Activated CD4-positive, alpha-beta T cell treated with anti-CD3 and anti-CD28 coated beads, Interleukin-2, amount 50 U/mL, for 1 hour (primary cell): ENCODE results near the gene SCAMP4.

Experiments
- DNase-seq: peaks from one replicate; pipeline ENCODE4 v3.0.0-alpha.2; 2020

Gene SCAMP4

DNA sequence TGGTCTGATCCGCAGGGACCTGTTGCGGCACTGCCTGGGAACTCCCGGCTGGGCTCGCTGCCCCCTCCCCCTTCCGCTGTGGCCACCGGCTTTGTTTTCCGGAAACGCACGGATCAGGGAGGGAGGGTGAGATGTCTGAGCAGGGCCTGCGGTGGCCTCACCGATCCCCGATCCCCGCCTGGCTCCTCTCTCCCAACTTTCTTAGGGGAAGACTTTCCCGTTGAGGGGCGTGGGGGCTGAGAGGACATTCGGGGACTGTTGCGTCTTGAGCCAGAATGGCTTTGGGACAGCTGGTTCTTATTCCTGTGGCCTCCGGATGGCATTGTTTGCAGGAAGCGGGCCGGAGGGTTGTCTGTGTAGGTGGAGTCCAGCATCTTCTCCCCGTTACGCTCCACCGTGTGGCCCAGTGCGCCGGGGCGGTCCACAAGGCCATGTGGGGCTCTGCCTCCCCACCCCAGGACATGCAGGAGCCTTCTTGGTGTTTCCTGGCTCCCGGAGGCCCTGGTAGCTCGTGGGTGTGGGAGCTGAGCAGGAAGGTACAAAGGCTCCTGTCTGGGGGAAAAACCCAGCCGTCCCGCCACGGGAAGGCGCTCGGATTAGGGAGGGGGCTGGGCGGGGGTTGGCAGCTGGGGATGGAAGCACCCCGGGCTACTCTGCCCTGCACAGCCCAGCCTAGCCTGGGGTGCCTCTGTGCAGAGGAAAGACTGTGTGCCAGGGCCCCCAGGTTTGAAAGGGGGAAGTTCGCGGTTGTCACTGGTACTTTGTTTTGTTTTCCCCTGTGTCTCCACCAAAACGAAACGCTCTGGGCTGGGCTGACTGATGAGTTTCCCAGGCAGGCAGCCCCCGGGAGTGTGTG lies 37.1 kb downstream of the SCAMP4 start:
- DNase-seq, result peak; percentile 77

DNA sequence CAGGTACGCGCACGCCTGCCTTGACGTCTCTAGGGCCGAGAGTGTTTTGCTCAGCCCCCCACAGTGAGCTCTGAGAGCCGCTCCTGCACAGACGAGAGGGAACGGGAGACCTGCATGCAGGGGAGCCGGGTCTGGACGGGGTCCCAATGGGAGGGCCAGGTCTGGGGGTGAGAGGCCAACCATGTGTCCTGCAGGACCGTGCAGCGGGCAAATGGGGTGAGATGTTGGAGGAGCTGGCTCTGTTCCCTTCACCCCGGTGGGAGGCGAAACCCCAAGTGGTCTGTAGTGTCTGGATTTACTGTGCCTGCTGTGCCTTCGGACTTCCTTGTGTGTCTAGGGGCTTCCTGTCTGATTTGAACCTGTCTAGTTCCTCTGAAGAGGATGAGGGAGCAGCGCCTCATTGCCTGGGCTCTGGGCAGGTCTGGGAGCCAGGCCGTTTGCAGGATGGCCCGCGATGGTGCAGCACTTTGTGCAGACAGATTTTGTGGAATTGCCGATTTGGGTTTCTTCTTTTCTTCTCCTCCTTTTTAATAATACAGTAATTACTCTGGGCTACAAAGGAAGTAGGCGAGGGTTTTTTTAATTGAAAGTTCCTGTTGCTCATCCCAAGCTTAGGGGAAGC lies 37.8 kb downstream of the SCAMP4 start:
- DNase-seq, result no peak

DNA sequence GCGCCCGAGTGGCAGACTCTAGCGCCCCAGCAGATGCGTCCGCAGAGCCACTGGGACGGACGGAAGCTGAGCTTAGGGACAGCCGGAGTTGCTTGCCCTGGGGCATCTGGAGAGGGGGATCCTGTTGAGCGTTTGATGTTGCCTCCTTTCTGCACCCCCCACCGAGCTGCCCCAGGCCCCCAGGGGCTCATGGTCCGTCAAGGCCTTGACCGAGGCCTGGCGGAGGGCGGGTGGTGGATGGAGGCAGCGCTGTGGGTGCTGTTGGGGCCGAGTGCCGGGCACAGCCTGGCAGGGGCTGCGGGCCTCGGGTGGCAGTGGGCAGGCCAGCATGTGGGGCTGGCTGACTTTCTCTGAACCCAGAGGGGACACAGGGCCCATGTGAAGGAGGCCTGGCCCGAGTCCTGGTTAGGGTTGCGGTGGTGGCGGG lies 38.5 kb downstream of the SCAMP4 start:
- DNase-seq, result no peak

DNA sequence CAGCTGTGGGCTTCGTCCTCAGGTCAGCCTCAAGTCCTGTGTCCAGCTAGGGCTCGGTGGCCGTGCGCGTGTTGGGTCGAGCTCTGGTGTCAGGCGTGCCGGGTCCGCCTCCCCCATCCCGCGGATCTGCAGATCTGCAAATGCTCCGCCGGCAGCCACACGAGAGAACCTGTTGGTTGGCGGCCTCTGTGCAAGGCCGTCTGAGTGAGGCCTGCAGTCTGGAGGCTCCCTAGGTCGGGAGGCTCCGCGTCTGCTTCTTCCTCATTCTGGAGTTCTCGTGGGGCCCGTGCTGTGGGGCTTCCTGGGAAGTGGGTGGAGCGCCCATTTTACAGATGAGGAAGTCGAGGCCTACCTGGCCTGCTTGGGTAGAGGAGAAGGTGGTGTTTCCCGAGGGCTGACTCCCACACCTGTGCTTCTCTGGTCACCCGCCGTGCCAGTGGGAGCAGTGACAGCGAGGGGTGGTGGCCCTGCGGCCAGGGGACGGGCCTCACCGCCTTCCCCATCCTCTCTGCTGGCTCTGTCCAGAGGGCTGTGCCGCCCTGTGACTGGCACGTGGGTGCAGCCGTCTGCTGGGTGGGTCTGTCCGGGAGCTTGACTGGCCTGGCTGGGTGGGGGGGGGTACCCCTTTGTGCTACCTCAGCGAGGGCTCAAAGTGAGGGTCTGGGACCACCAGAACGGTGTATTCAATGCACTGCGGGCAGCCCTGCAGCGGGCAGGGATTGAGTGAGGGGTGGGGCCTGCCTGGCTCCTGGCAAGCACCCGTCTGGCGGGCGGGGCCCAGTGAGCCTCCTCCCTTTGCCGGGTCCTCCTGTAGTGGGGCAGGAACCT lies 39.1 kb downstream of the SCAMP4 start:
- no peak for DNase-seq

DNA sequence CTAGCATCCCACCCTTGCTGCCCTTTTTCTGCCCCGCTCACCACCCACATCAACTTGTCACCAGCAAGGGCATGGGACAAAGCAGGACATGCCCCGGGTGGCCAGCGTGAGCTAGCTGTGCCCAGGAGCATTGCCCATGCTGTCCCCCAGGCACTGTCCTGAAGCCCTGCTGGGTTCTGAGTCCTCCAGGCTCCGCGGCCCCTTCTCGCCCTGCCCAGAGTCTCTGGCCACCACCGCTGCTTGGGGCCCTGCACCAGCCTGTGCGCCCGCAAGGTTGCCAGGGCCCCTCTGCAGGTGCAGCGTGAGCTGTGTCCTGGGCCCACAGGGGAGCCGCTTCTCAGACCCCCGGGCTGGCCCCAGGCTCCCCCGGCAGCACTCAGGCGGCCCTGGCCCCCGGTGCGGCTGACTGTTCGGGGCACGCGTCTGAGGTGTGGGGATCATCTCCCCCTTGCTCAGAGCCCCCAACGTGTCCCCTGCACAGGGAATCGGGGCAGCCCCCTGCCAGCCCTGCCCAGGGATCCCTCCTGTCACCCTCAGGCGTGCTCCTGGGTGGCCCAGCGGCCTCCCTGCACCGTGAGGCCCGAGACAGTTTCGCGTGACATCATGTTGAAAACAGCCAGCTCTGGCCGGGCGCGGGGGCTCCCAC lies 39.8 kb downstream of the SCAMP4 start:
- no peak for DNase-seq

DNA sequence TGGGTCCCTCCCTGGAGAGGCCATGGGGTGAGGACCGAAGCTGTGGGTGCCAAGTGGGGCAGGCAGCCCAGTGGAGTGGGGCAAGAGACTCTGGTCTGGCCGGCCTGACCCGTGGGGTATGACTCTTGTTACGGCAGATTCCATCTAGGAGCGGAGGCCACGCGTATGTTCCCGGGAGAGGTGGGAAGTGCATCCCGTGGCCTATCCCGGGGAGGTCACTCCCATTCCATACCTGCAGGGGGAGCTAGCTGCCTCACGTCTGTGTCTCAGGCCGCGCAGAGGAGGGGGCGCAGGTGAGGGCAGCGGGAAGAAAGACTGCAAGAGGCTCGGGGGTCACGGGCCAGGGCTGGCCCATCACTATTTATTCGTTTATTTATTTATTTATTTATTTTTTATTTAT lies 40.7 kb downstream of the SCAMP4 start:
- no peak for DNase-seq

DNA sequence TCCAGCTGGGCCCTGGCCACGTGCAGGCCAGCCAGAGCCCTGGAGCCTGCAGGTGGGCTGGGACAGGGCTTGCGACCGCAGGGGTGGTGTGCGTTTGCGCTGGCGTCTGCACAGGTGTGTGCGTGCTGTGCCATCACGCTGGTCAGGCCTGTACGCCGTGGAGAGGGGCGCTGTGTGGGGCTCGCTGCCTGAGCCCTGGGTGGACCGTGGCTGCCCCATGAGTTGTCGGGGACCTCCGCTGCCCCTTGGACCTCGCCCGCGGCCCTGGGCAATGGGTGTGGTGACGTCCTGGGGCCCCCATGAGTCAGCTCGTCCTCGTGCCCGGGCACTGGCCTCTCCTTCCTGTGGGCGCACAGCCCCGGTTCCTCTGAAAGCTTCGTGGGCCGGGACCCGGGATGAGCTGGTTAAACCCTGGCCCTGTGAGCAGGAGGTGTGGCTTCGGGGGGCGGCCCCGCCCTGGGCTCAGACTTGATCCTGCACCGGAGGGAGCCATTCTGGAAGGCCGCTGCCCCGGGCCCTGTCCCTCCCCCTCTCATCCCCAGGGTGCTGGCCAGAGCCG lies 42.5 kb downstream of the SCAMP4 start:
- DNase-seq, result no peak

DNA sequence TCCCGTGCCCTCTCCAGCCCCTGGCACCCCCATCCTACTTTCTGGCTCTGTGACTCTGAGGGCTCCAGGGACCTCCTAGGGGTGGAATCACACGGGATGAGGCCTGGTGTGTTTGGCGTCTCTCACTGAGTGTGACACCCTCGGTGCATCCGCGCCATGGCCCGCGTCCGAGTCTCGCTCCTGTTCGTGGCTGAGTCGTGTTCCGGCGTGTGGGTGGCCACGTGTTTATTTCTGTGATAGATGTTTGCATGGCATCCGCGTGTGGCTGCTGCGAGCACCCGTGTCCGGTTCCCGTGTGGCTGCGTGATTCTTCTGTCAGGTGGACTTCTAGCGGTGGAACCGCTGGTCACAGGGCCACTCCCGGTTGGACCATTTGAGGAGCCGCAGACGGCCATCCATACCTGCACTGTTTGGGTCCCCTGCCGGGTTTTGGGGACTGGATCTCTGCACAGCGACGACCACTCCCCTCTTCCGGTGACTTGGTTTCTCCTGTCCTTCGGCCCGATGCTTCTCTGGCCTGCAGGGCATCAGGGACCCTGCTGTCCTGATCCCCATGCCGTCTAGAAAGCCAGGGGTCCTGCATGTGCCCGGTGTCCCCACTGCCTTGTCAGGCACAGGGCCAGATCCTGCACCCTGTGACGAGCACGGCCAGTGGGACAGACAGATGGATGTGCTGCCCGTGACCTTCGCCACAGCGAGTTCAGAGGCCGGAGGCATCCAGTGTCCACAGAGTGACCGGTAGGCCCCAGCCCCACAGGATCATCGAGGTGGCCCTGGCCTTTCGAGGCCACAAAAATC lies 44.3 kb downstream of the SCAMP4 start:
- no peak for DNase-seq

DNA sequence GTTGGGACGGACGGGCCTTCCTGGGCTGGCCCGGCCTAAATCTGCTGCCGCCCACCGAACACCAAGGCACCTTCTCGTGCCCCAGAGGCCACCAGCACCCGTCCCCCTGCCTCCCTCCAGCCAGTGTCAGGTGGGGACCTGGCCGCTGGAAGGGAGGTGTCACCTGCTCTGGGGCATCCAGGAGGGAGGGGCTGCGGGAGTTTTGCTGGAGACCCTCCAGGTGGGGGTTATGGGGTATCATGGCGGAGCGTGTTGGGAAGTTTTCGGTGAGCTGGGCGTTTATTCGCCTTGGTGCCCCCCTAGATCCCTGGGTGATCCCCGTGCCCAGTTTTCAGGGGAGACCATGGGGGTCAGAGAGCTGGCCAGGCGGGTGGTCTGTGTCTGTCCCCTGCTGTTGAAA lies 45.4 kb downstream of the SCAMP4 start:
- DNase-seq, result no peak

DNA sequence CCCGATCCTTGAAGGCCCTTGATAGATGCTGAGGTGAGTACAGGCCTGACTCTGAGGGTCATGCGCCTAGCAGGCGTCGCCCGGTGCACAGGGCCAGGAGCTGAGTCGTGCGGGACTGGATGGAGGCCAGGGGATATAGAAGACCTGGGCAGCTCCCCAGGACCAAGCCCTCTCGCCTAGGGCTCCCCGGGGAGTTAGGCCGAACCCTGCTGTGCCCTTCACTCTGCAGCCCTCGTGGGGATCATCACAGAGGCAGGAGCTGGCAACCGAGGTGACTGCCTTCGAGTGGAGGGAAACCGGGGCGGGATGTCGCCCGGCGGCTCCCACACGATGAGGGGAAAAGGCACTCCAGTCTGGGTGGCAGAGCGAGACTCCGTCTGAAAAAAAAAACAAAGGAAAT lies 47.4 kb downstream of the SCAMP4 start:
- no peak for DNase-seq

DNA sequence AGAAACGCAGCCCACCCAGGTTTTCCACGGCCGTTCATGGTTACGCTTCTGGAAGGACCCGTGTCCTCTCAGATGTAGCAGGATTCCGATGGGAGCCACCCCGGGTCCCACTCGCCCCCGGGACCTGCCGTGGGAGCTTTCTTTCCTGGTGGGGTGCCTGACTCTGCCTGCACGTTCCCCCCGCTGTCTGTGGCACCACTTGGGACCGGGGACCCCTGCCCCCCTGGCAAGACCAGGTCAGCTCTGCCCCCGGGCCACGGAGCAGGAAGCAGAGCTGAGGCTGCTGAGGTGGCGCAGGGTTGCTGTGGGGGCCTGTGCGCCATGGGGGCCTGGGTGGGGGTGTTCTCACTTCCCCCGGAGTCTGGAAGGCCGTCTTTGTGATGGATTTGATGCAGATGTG lies 47.8 kb downstream of the SCAMP4 start:
- DNase-seq, result no peak

DNA sequence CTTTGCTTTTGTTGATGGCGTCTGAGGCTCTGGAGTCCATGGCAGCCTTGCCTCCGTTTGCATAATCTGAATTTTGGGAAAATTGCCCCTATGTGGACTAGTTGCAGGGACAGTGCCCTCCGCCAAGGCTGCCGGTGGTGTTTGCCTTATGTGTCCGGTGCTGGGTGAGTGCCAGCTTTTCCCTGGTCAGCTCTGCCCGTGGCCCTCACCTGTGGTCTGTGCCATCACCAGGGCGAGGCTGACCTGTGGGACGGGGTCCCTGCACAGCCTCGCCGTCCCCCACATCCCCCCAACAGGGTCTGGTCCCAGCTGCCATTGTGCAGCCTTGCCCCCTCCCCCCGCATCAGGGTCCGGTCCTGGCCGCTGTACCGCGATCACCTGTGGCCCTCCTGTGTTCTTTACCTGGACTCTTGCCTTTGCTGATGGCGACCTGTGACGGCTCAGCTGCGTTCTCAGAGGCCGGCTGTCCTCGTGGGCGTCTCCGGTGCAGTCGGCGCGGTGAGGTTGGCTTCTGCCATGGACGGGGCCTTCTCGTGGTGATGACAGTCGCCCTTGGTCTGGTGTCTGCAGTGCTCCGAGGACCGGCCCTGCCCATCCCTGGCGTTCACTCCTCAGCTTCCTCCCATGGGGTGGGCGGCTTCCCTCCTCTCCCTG lies 48.4 kb downstream of the SCAMP4 start:
- DNase-seq, result no peak

DNA sequence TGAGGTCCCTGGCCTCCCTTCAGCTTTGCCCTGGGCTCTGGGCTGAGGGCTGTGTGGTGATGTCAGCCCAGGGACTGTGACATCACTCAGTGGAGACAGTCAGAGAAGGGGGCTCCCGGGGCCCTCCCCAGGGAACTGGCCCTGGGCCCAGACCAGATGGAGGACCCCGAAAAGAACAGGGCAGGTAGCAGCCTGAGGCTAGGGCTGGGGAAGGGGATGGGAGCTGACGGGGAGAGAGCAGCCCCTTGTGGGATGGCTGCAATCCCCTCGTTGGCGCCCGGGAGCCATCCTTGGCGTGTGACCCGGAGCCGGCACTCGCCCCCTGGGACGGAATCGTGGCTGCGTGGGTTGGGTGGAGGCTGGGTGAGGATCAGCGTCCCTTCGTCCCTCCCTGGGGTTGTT lies 49.3 kb downstream of the SCAMP4 start:
- no peak for DNase-seq

DNA sequence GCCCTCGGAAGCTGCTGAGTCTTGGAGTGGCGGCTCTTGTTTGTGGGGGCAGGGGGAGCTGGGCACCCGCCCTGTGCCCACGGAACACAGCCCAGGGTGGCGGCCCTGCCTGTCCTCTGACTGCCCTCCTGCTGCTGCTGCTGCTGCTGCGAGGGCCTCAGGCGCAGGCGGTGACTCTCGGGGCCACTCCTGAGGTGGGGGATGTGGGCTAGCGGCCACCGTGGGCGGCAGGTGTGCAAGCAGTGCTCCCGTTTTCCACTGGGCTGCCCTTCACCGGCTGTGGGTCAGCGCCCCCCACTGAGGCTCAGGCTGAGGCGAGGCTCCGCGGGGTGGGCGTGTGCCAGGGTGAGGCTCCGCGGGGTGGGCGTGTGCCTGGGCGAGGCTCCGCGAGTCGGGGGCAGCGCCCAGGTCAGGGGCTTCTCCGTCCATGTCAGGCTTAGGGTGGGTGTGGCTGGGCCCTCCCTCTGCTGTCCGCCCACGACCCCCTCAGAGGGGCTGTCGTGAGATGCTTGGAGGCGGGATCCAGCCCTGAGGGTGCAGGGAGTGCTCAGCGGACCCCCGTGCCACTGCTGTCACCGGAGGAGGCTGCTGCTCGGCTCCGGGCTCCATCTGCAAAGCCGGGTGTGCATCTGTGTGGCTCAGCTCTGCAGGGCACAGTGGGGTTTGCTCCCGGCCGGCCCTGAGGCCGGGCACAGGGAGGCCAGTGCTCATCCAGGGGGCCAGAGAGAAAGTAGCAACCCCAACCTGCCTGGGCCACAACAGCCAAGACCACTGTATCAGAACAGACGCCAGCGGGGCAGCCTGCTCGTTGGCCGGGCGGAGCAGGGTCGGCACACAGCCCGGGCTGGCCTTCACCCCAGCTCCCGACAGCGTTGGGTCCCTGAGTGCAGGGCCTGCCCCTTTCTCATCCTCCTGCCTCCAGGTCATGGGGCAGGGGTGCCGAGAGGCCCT lies 50.2 kb downstream of the SCAMP4 start:
- no peak for DNase-seq

DNA sequence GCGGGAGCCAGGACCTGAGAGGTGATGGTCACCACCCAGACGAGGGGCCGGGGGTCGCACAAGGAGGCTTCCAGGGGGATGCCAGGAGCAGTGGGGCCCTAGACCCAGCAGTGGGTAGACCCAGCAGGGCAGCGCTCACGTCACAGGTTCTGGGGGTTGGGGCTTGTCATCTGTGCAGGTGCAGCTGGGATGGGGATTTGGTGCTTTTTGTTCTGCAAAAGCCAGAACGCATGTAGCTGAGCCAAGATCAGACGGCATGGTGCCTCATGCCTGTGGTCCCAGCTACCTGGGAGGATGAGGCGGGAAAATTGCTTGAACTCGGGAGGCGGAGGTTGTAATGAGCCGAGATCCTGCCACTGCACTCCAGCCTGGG lies 50.9 kb downstream of the SCAMP4 start:
- DNase-seq, result no peak

DNA sequence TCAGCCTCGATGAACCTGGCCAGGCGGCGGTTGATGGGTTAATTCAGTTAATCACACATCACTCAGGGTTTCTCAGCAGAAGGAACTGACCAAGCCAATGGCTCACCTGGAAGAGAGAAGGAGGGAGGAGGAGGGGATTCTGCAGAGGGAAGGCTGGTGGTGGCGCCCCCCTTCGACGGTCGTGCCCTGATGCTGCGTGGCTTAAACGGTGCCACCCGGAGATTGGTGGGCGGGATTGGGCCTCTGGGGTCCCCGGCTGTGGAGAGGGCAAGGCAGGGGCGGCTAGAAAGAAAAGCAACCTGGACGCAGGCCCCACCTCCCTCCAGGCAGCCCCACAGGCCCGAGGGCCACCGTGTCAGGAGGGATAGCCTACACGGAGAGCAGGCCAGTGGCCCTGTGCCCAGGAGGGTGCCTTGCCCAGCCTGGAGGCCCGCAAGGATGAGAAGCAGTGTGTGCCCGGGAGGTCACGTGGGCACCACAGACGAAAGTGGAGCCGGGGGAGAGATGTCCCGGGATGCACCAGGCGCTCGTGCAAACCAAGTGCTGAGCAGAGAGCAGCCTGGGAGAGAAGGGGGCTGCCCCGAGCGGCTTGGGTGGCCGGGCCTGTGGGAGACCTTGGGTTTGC lies 51.8 kb downstream of the SCAMP4 start:
- DNase-seq, result no peak

DNA sequence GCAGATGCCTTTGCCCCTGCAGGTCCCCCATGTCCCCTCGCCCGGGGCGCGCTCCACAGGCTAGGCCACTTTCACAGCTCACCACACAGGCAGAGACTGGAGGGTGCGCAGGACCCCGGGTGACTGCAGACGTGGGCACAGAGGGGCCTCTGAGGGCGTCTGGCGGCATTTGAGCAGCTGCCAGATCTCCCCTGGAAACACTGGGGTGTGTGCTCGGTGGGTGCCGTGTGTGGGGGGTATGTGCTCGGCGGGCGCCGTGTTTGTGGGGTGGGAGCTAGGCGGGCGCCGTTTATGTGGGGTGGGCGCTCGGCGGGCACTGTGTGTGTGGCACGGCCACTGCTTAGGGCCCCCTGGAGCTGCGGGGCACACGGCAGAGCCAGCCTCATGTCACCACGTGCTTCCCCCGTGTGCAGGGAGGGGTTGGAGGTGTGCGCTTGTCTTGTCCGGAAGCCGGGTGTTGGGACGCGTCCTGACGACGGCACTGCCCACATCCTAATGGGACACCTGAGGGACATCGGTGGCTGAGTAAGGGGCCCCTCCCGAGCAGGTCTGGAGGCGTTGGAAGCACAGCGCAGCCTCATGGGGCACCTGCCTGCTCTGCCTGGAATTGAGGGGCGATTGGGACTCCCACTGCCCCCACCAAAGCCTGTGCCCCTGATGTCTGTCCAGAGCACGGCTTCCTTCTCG lies 52.5 kb downstream of the SCAMP4 start:
- DNase-seq, result no peak

DNA sequence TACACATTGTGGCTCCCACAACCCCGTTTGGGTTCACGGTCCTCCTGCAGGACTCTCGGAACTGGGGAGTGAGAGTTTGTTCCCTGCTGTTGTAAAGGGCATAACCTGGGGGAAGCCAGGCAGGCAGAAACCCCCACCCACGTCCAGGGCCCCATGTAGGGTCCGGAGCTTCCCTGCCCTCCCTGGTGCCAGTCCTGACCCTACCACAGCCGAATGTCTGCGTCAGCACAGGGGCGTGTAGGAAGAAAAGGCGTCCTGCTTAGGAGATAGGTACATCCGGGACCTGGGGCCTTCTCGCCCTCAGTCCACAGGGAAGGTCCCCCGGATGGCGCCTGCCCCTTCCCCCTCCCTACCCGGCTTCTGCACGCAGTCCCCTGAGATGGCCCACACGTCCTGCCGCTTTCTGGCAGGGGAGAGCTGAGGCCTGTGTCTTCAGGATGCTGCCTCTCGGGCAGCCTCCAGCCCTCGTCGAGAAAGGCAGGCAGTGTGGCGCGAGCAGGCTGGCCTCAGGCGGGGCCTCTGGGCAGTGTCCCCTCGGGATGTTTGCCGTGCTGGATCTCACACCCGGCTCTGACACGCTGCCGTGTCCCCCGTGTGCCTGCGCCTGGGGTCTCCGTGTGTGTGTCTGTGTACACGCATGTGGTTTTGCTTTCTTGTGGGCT lies 54.9 kb downstream of the SCAMP4 start:
- DNase-seq, result no peak
